A673 (cell line): ENCODE measurements around the gene GRHL1. TPM values are rescaled to one million over a fixed set of nuclear protein-coding genes. Genes with fewer than 3 reads are reported as not detected.

Experiments used
- BruUV-seq: library from RNA; stranded (reverse); fragments of 400-500 nt; replicated peaks from 2 replicates; lab custom pipeline; 2021; lab: Mats Ljungman, UMichigan
- CTCF ChIA-PET: fragments of 300-600 bp; sonication (Branson Sonifier 250); formaldehyde crosslinking; loops from one replicate; lab custom pipeline; 2022; ENCODE audit warnings: antibody characterized with exemption; lab: Charles Lee
- POLR2A ChIA-PET: fragments of 300-600 bp; sonication (Branson Sonifier 250); formaldehyde crosslinking; loops from one replicate; lab custom pipeline; 2022; ENCODE audit warnings: antibody characterized with exemption; ENCODE audit not compliant: low non-redundant PET; lab: Charles Lee
- DNase-seq: peaks from one replicate; pipeline ENCODE4 v3.0.0-alpha.2; 2015; ENCODE audit warnings: low spot score
- H3K27ac ChIP-seq: fragments of 200-600 bp; sonication (generic); 2 replicates; pipeline ENCODE4 v1.5.1; 2016; ENCODE audit warnings: mixed run types, low read depth, mild to moderate bottlenecking, mixed read lengths, antibody characterized with exemption, low read length; ENCODE audit not compliant: poor library complexity, severe bottlenecking
- H3K27me3 ChIP-seq: fragments of 200-600 bp; sonication (generic); replicated peaks from 2 replicates; pipeline ENCODE4 v1.6.1; 2017; ENCODE audit warnings: mixed run types, low read depth, mild to moderate bottlenecking, mixed read lengths, antibody characterized with exemption, low read length; ENCODE audit not compliant: insufficient read depth, poor library complexity
- H3K36me3 ChIP-seq: fragments of 200-600 bp; sonication (generic); 2 replicates; pipeline ENCODE4 v1.6.1; 2016; ENCODE audit warnings: mixed run types, mild to moderate bottlenecking, mixed read lengths, antibody characterized with exemption, low read length; ENCODE audit not compliant: insufficient read depth, poor library complexity, severe bottlenecking
- H3K4me1 ChIP-seq: fragments of 200-600 bp; sonication (generic); 2 replicates; pipeline ENCODE4 v1.6.1; 2017; ENCODE audit warnings: mixed run types, mild to moderate bottlenecking, mixed read lengths, antibody characterized with exemption, low read length; ENCODE audit not compliant: insufficient read depth, poor library complexity, severe bottlenecking
- H3K4me3 ChIP-seq: fragments of 200-600 bp; sonication (generic); 2 replicates; pipeline ENCODE4 v1.5.1; 2016; ENCODE audit warnings: low read depth, mixed run types, mild to moderate bottlenecking, mixed read lengths, low read length; ENCODE audit not compliant: poor library complexity, severe bottlenecking
- H3K9me3 ChIP-seq: fragments of 200-600 bp; sonication (generic); 2 replicates; pipeline ENCODE4 v1.6.1; 2016; ENCODE audit warnings: mixed run types, low read depth, mild to moderate bottlenecking, mixed read lengths, antibody characterized with exemption, low read length; ENCODE audit not compliant: poor library complexity, severe bottlenecking
- EZH2 ChIP-seq: fragments of 200-600 bp; sonication (generic); IDR thresholded peaks from 2 replicates; pipeline ENCODE4 v1.6.1; 2017; ENCODE audit warnings: borderline replicate concordance, low read depth, mild to moderate bottlenecking, mixed read lengths, antibody characterized with exemption, low read length; ENCODE audit not compliant: poor library complexity, severe bottlenecking
- intact Hi-C: fragments of 100-400 bp; cut with micrococcal nuclease; formaldehyde crosslinking; loops from one replicate; pipeline ENCODE4 v1.10.0; 2022; ENCODE audit not compliant: unreplicated experiment
- total RNA-seq: library from RNA; stranded (reverse); gene quantifications from 2 replicates; pipeline ENCODE4 v1.2.3, GENCODE V29; 2021
- TF ChIP-seq, protein P1 (sequence below): fragments of 300-800, 200-600 bp; sonication (generic); conservative IDR thresholded peaks from 2 replicates; pipeline ENCODE4 v1.5.1; 2017; ENCODE audit warnings: low read depth, mild to moderate bottlenecking, antibody characterized with exemption, low read length, moderate library complexity, mixed read lengths

GRHL1 gene
- total RNA-seq, 1 experiment from 2014 or later = 0.13 TPM

DNA sequence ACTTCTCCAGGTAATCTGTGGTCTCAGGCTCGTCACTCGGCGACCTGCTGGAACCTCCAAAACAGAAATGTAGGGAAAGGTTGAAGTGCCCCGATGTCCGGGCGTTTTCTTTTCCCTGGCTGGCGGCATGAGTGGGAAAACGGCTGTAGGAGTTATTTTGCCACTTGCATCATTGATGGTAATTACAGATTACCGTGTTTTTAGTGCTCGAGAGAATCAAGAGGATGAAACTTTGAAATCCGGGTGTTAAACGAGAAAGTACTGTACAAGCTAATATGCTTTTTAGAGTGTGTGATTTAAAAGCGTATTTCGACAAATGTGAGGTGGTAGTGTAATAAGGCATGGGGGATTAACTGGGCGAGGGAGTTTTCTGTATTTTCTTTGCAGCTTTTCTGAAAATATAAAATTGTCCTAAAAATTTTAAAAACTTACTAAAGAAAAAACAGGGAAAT lies 819 bp downstream of the GRHL1 start:
- Histone ChIP-seq H3K4me1 (no peaks in the 10 kb centered on the region), H3K27ac (no peak overlapping the region), H3K9me3 (no peaks in the 10 kb centered on the region), H3K27me3 (peaks cover 29% of the 10 kb centered on the region), H3K4me3 (peak overlapping the region; percentile 67), H3K36me3 (no peaks in the 10 kb centered on the region)
- no TSS peak for BruUV-seq
- ChIA-PET CTCF (no interaction called here), POLR2A (no interaction called here)
- DNase-seq = no peak
- TF ChIP-seq EZH2 = peak; percentile 16
- TF ChIP-seq, protein P1, sequence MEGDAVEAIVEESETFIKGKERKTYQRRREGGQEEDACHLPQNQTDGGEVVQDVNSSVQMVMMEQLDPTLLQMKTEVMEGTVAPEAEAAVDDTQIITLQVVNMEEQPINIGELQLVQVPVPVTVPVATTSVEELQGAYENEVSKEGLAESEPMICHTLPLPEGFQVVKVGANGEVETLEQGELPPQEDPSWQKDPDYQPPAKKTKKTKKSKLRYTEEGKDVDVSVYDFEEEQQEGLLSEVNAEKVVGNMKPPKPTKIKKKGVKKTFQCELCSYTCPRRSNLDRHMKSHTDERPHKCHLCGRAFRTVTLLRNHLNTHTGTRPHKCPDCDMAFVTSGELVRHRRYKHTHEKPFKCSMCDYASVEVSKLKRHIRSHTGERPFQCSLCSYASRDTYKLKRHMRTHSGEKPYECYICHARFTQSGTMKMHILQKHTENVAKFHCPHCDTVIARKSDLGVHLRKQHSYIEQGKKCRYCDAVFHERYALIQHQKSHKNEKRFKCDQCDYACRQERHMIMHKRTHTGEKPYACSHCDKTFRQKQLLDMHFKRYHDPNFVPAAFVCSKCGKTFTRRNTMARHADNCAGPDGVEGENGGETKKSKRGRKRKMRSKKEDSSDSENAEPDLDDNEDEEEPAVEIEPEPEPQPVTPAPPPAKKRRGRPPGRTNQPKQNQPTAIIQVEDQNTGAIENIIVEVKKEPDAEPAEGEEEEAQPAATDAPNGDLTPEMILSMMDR = no peak
- intact Hi-C loops = no loop called here

DNA sequence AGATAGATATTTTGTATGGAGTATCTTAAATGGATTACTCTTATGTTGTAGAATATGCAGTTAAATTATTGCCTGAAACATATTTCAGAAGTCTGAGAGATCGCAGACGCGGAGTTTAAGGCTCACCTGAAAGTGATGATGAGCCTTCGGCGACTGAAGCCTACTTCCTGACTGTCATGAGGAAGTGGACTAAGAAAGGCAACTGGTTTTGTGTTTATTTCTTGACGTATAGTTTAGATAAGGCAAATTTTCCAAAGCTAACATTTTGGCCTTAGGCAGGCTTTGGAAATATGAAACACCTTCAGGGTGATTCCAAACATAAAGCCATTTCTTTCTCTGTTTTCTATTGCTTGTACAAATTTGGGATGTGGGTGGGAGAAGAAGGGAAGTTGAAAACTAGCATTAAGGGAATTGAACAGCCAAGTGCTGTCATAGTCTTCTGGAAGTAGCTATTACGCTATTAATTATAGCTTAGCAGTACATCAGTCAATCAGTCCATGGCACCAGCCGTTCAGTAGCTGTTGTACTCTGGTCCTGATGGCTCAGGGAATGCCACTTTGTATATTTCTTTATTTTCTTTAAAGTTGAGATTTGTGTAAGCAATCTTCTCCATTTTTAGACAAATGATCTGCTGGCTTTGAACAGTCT lies 1.5 kb downstream of the GRHL1 start:
- H3K27ac ChIP-seq = no peak overlapping the region
- no peak for DNase-seq
- ChIA-PET CTCF (no interaction called here), POLR2A (no interaction called here)
- H3K36me3 ChIP-seq = no peaks in the 10 kb centered on the region
- peaks cover 29% of the 10 kb centered on the region for H3K27me3 ChIP-seq
- H3K9me3 ChIP-seq = no peaks in the 10 kb centered on the region
- no peak for TF ChIP-seq EZH2
- TF ChIP-seq, protein P1 = no peak
- no peaks in the 10 kb centered on the region for H3K4me1 ChIP-seq
- BruUV-seq = no TSS peak
- H3K4me3 ChIP-seq = no peak overlapping the region
- intact Hi-C loops = no loop called here

DNA sequence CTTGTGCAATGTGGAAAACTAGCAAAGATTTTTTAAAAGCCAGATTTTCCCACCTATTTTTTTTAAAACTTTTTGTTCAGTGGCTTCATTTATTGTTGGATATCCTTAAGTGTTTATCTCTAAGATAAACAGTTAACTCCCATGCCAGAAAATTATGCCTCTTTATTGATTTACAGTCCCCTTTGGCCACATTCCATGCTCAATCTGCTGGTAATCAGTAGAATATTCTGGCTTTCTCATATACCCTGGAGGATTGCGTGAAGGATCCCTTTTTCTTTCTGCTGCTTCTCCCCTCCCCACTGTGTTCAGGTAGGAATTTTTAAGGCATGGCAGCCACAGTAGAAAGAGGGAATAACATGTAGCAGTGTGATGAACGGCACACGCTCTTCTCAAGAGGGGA lies 2.6 kb downstream of the GRHL1 start:
- Histone ChIP-seq H3K27ac (no peak overlapping the region), H3K4me1 (no peaks in the 10 kb centered on the region), H3K9me3 (no peaks in the 10 kb centered on the region), H3K36me3 (no peaks in the 10 kb centered on the region), H3K4me3 (no peak overlapping the region), H3K27me3 (peaks cover 29% of the 10 kb centered on the region)
- no TSS peak for BruUV-seq
- DNase-seq = no peak
- intact Hi-C loops = no loop called here
- ChIA-PET POLR2A (no interaction called here), CTCF (no interaction called here)
- TF ChIP-seq, protein P1 = no peak
- TF ChIP-seq EZH2 = no peak
